Measurements from ENCODE around the gene DNAAF1.
"Not testable (repeated sequence)": the region's sequence is repeated elsewhere in the genome, so short reads cannot be mapped to it uniquely, and the experiment has no call there.

DNAAF1 gene

DNA sequence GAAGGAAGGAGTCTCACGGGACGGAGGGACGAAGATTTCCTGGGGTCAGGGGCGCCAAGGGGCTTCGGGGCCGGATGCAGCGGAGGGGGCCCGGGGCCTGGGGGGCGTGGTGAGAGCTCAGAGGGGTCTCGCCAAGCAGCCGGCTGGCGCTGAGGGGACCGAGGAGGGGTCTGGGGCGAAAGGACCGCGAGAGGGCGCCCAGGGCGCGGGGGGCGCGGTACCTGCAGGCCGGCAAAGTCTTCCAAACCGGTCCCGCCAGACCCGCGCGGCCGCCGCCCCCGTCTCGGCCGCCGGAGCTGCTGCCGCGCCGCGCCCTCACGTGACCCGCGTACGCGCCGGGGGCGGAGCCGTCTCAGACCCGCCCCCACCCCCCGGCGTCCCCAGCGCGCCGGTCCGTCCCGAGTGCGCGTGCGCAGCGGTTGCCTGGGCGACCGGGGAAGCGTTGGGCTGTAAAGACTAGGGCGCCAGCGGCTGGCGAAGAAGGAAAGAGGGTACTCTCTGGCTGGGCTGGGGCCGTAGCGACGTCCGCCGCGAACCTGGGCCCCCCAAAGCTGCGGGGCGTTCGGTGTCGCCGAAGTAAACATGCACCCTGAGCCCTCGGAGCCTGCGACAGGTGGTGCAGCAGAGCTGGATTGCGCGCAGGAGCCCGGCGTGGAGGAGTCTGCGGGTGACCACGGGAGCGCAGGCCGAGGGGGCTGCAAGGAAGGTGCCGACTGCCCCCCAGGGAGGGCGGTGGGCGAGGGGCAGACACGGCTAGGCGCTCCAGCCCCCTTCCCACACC, at the start of gene DNAAF1, which contains the start of gene HSDL1:
TSS of gene DNAAF1 (plus strand) at position 450 of the 781 bp plus-strand sequence. CDS start at position 583, 133 bp downstream.
TSS of gene HSDL1 (minus strand) at position 319 of the 781 bp plus-strand sequence. CDS start 13,856 bp downstream, outside the sequence.
- DNase-seq (ENCODE audit: low read depth in 2 of 2) = peak; percentile 51

DNA sequence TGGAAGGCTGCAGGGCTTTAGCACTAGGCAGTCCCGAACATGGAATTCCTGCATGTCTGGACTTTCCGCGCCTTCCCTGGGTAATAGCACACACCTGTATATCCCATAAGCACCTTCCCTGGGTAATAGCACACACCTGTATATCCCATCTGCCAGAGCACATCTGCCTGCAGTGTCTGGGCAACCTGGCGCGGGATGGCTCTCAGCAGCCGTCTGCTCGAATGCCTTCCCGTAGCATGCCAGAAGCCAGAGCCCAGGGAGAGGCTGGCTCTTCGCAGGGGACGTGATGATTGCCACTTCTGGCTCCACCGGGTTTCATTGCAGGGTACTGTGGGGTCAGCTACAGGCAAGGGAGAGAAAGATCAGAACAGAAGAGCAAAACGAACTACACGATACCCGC, 49.6 kb upstream of the DNAAF1 start:
- no peak for DNase-seq (ENCODE audit: low read depth in 2 of 2)

DNA sequence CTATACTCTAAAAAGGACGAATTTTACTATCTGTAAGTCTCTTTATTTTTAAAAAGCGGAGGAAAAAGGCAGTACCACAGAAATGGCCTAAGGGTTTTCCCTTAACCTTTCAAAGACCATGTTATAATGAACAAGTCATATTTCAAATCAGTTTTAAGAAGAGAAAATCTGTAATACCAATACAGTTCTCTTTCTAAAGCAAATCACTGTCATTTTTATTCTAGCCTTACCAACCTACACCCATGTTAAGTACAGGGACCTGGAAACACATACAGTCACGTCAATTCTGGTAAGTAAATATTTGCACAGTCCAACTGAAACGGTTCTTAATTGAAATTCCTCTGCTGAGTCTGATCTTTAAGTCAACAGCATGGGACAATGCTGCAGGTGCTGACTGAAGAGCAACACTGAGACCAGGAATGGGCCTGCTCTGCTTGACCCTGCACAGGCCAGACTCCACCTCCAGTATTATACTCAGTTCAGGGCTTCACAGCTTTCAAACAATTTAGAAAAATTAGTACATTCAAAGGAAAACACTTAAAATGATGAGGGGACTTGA, 48.6 kb upstream of the DNAAF1 start:
- DNase-seq (ENCODE audit: low read depth in 2 of 2) = no peak

DNA sequence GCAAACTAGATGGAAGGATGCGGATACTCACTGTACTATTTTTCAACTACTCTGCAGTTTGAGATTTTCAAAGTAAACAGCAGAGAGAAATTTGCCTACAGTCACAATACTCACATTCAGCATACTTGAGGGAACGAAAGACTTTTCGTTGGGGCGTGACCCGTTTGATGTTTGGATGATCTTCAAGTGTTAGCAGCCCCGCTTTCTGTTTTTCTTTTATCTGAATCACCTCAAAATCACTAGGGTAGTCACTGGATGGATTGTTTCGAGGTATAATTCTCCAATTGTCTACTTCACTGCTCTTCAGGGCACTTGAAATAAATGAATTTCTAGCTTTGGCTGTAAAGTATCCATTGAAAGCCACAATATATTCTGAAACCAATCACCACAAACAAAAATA, 46.2 kb upstream of the DNAAF1 start:
- no peak for DNase-seq (ENCODE audit: low read depth in 2 of 2)

DNA sequence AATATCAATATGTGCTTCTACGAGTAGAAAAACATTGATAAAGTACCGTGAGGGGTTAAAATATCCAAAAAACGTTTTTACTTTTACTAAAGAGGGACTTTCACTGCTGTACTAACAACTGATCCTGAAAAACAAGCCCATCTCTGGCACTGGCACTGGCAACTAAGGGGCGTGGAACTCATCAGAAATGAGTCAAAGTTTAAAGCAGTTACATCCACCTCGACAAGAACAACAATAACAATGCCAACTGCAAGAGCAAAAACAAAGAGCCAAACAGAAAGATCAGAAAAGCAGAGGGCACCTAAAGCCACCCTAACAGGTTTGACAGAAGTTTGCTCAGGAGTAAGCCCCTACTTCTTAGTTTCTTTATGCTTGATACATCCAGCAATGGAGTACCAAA, 41.4 kb upstream of the DNAAF1 start:
- DNase-seq (ENCODE audit: low read depth in 2 of 2) = no peak

DNA sequence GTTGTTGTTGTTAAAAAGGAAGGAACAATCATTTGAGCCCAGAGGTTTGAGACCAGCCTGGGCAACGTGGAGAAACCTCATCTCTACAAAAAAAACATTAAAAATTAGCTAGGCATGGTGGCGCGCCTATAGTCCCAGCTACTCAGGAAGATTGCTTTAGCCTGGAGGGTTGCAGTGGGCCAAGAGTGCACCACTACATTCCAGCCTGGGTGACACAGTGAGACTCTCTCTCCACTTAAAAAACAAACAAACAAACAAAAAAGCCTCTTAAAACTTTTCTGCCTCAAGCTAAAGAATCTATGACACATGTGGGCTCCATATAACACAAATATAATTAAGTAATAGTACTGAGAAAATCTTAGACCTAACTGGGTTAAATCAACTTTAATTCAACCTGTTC, 40.9 kb upstream of the DNAAF1 start:
- DNase-seq (ENCODE audit: low read depth in 2 of 2) = no peak

DNA sequence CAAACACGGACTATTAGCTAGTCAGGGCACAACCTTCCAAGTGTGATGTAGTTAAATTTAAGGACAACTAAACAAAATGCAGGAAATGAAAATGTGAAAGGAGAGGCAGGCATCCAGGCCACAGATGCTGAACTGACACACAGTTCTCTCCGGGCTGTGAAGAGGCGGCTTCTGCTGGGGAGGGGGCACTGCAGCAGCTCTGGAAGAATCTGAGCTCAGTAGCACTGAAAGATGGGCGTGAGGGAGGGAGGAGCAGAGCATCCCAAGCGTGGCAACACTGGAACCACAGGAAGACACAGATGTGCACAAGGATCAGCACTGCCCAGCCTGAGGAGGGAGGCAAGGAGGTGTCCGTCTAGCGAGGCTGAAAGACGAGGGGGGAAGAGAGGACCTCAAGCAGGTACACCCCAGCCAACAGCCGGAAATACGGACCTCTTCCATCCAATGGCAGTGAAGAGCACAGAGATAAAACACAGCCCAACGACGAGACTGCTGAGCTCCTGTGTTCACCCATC, 39.8 kb upstream of the DNAAF1 start:
- no peak for DNase-seq (ENCODE audit: low read depth in 2 of 2)

DNA sequence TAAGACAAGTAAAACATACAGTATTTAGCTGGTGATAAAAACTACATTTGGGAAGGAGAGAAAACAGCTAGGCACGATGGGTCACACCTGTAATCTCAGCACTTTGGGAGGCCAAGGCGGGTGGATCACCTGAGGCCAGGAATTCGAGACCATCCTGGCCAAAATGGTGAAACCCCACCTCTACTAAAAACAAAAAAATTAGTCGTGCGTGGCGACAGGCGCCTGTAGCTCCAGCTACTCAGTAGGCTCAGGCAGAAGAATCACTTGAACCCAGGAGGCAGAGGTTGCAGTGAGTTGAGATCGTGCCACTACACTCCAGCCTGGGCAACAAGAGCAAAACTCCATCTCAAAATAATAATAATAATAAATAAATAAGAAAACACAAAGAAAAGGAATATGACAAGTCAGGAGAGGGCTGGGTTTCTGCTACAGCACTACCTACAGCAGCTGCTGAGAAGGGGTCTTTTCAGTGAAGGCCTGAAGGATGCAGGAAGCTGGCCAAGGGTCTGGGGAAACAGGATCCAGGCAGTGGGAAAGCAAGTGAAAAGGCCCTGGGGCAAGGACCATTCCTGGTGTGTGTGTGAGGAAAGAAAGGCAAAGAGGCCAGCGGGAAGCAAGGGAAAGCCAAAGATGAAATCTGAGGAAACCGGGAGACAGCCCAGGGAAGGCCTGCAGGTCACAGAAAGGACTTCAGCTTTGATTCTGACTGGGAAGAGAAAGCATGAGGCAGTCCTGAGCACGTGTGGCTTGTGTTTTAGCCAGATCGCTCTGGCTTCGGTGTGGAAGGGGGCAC, 39.0 kb upstream of the DNAAF1 start:
- no peak for DNase-seq (ENCODE audit: low read depth in 2 of 2)

DNA sequence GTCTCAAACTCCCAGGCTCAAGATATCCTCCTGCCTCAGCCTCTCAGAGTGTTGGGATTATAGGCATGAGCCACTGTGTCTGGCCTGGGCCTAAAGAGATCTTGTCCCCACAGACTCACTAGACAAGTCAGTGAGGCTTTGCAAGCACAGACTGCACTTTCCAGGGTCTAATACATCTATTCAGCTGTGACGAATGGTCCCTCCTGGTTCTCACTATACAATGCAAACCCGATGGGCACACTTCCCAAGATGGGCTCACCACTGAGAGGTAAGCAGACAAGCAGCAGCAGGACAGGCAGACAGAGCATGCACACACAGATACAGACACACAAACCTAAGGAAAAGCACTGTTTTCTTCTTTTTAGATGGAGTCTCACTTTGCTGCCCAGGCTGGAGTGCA, 37.2 kb upstream of the DNAAF1 start:
- no peak for DNase-seq (ENCODE audit: low read depth in 2 of 2)

DNA sequence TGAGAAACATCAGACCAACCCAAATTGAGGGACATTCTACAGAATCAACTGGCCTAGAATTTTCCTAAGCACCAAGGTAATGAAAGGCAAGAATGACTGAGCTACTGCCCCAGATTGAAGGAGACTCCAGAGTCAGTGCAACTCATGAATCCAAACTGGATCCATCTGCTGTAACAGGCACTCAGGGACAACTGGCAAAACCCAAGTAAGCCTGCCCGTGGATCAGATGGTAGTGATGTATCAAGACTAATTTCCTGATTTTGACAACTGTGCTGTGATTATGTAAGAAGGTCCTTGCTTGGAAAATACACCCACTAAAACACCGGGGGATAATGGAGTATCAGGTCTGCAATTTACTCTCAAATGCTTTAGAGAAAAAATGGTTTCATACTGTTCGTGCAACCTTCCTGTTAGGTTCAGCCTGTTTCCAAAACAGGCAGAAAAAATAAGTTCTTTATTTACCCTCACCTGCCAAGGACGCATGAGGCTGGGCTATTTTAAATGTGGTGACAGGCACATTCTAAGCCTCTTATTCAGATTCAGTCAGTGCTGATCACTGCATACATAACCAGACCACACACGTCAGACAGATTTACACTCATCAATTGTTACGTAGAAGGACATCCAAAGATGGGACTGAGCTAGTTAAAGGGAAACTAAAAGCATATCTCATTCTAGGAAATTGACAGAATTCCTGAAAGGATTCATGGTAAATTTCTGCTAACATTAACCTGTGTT, 35.3 kb upstream of the DNAAF1 start:
- DNase-seq (ENCODE audit: low read depth in 2 of 2) = no peak

DNA sequence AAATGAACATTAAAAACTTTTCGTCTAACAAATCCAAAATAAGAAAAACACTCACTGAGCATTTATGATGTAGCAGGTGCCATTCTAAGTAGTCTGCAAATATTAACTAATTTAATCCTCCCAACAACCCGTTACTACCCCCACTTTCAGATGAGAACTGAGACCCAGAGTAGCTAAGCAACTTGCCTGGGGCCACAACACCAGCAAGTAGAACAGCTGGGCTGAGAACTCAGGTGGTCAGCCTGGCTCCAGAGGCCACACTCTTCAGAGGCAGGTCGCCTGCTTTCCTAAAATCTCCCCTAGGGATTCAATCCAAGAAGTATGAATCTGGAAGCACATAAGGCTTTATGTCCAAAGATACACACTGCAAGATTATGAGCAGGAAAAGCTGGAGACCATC, 34.6 kb upstream of the DNAAF1 start:
- no peak for DNase-seq (ENCODE audit: low read depth in 2 of 2)

DNA sequence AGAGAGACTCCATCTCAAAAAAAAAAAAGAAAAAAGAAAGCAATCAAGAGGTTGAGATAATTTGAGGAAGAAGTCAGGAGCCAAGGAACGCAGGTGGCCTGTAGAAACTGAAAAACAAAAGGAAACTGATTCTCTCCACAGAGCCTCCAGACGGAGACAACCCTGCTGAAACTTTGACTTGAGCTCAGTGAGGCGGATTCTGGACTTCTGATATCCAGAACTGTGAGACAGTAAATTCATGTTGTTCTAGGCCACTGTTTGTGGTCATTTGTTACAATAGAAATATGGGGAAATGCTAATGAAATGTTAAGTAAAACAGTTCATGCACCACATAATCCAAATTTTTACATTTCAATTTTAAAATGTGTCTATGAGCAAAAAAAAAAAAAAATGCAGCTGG, 33.6 kb upstream of the DNAAF1 start:
- DNase-seq (ENCODE audit: low read depth in 2 of 2) = no peak

DNA sequence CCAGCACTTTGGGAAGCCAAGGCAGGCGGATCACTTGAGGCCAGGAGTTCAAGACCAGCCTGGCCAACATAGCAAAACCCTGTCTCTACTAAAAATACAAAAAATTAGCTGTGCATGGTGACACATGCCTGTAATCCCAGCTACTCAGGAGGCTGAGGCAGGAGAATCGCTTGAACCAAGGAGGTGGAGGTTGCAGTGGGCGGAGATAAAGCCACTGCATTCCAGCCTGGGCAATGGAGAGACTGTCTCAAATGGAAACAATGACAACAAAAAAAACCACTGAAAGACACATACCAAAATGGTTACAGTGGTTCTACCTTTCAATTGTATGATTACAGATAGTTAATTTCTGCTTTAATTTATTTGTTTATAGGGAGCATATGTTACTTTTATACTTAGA, 33.2 kb upstream of the DNAAF1 start:
- not testable (repeated sequence) for DNase-seq (ENCODE audit: low read depth in 2 of 2)

DNA sequence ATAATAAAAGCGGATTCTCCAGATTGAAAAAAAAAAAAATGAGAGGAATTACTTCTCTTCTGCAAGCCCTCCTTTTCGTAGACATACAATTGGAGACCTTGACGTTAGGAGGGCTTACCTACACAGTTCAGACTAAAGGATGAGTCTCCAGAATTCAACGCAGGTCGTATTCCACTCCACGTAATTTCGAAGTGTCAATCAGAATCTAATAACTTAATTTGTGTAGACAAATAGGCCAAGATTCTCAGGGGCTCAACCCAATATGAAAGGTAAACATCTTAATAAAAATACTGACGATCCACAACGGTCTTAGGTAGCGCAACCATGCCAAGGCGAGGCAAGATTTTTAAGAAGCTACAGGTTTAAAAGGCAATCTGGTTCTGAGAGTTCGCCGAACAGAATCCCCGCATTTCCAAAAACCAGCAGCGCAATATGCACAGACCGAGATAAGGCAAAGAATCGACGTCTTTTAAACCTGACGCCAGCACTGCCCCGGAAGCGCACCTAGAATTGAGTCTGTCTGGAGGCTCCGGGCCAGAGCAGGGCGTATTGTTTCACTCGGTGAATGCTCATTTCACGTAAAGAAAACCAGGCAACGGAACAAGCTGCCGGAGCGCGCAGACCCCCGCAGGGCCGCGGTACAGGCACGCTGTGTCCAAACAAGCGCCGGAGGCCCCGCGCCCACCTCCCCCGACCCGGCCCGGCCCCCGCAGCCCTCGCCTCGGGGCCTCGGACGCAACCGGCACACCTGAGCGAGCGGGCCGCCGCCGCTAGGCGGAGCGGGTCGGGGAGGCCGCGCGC, 29.0 kb upstream of the DNAAF1 start:
- DNase-seq (ENCODE audit: low read depth in 2 of 2) = no peak

DNA sequence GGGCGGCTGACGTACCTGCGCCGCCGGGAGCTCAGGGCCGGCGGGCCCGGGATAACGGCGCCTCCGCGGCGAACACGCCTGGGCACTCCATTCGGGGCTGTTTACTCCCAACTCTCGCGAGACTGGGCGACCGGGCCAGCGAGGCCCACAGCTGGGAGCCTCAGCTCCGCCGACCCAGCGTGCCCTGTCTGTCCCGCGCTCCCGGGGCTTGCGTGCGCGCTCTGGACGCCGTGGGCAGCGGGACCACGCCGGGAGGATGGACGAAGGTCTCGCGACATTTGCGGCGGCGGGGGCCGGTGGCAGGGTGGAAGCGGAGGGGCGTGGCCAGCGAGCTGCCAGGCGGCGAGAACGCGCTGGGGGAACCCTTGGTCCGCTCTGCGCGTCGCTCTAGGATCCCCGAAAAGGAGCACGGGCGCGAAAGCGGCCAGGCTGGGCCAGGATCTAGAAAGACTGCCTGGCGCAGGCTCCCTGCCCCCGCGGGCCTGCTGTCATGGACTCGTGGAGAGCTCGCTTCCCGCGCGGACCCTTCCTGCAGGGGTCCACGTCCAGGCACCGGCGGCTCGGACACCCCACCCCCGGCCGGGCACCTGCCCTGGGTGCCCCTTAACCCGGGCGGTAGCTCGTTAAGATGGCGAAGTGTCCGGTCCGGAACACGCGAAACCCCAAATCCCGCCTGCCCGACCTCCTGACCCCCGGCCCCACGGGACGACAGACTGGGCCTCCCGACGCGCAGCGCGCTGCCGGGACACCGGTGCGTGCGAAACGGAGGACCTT, 28.2 kb upstream of the DNAAF1 start, which contains the start of gene MBTPS1:
TSS of gene MBTPS1 (minus strand) at position 223 of the 774 bp plus-strand sequence. CDS start 15,159 bp downstream, outside the sequence.
- DNase-seq (ENCODE audit: low read depth in 2 of 2) = peak; percentile 96 to 97

DNA sequence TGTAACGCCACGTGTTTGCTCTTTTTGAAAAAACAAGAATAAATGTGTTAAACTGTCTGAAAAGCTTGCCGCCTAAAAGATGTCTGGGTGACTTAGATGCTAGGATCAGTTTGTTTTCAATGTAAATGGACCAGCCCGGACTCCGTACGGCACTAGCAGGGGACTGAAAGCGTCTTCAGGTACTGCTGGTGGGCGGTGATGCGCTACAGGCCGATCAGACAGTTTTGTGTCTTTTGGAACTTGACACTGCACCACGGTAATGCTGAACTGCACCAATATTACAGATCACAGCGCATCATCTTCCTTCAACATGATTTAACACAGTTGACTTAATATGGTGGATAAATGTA, 27.6 kb upstream of the DNAAF1 start:
- DNase-seq (ENCODE audit: low read depth in 2 of 2) = no peak

DNA sequence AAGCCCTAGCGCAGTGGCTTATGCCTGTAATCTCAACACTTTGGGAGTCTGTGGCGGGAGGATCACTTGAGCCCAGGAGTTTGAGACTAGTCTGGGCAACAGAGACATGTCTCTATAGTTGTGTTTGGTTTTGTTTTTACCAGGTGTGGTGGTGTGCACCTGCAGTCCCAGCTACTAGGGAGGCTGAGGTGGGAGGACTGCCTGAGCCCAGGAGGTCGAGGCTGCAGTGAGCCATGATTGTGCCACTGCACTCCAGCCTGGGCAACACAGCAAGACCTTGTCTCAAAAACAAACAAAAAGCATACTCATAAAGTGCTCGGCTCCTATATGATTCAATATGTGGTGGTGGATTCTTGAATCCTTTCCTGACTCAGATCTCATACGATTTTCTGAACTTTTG, 26.8 kb upstream of the DNAAF1 start:
- not testable (repeated sequence) for DNase-seq (ENCODE audit: low read depth in 2 of 2)

DNA sequence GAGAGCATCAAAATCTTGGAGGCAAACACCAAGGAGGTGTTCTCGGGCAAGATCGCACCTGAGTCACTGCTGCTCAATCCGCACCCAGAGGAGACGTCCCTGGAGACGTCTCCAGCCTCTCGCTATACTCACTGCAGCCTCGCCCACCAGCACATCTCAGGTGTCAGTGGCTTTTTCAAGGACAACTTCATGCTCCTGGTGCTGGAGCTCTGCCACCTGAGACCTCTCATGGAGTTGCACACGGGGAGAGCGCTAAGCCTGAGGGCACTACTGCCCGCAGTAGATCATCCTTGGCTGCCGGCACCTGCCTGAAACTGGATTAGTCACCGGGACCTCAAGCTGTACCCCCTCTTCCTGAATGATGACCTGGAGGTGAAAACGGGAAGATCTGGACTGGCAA, 25.7 kb upstream of the DNAAF1 start:
- no peak for DNase-seq (ENCODE audit: low read depth in 2 of 2)

DNA sequence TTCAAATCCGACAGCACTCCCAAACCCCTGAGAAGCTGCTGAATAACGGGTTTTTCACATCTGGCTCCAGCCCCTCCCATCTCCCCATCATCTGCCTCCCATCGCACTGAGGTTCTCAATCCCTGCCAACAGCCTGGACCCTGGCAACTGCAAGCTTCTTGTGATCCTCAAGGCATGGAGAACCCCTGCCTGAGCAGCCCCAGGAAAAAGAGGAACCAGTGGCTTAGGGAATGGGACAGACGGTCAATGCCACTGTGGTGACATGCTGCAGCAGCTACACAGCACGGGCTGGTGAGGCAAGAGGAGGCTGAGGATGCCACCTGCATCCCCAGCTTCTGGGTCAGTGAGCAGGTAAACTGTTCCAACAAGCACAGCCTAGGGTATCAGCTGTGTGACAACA, 25.1 kb upstream of the DNAAF1 start:
- DNase-seq (ENCODE audit: low read depth in 2 of 2) = no peak

DNA sequence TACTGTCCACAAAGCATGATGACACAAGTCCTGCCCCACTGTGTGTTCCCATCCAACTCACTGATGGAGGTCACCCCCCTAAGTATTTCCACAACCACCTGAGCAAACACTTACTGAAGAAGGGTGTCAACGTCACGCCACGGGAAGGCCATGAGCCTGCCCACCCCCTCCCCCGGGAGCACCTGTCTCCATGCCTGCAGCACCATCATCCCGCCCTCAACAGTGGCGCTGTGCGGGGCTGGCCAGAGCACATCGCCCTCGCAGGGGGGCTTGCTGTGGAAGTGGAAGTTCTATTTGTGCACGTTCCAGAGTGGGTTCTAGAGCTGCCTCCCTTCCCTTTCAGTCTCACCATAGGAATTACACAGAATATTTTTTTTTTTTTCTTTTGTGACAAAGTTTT, 24.1 kb upstream of the DNAAF1 start:
- no peak for DNase-seq (ENCODE audit: low read depth in 2 of 2)
